Brain microvascular endothelial cell (primary cell): Measurements from ENCODE around the gene CHMP1A.

Source experiments
- DNase-seq: peaks from one replicate; pipeline ENCODE4 v3.0.0-alpha.2; 2020
- H3K27ac ChIP-seq: fragments of 250-450 bp; sonication (Bioruptor Pico); 2 replicates; pipeline ENCODE4 v1.5.1; 2020; ENCODE audit warnings: mild to moderate bottlenecking, moderate library complexity
- H3K27me3 ChIP-seq: fragments of 250-450 bp; sonication (Bioruptor Pico); replicated peaks from 2 replicates; pipeline ENCODE4 v1.5.1; 2020; ENCODE audit warnings: mild to moderate bottlenecking
- H3K36me3 ChIP-seq: fragments of 250-450 bp; sonication (Bioruptor Pico); replicated peaks from 2 replicates; pipeline ENCODE4 v1.5.1; 2020; ENCODE audit warnings: mild to moderate bottlenecking
- H3K4me3 ChIP-seq: 2 replicates; pipeline ENCODE4 v1.5.1; 2011; ENCODE audit warnings: low read depth, mild to moderate bottlenecking, control low read depth, low read length, moderate library complexity
- CTCF ChIP-seq: IDR thresholded peaks from 2 replicates; pipeline ENCODE4 v1.5.1; 2011; ENCODE audit warnings: low read depth, mild to moderate bottlenecking, moderate library complexity, low read length, control low read depth, inconsistent platforms; ENCODE audit errors: missing control alignments
- in situ Hi-C: cut with HindIII; loops from 2 replicates; pipeline ENCODE4 v1.10.0; 2017; ENCODE audit warnings: low sequenced_read_pairs, low pct_ligation_motif_present

CHMP1A gene

GRCh38 chr16:89606006-89606405 lies 51.5 kb downstream of the CHMP1A start:
- Histone ChIP-seq H3K27me3 (no peaks in the 10 kb centered on the region), H3K36me3 (no peaks in the 10 kb centered on the region), H3K4me3 (no peak overlapping the region), H3K27ac (no peak overlapping the region)
- in situ Hi-C loops, result no loop called here
- TF ChIP-seq CTCF, result no peak
- no peak for DNase-seq

- no peak for TF ChIP-seq CTCF
- in situ Hi-C loops, result no loop called here
- Histone ChIP-seq H3K4me3 (no peak overlapping the region), H3K27me3 (no peaks in the 10 kb centered on the region), H3K36me3 (no peaks in the 10 kb centered on the region), H3K27ac (no peak overlapping the region)
- DNase-seq, result no peak
These were observed 52.1 kb downstream of the CHMP1A start for GRCh38 chr16:89605186-89605970.

- no peak for TF ChIP-seq CTCF
- Histone ChIP-seq H3K36me3 (no peaks in the 10 kb centered on the region), H3K27me3 (no peaks in the 10 kb centered on the region), H3K4me3 (no peak overlapping the region), H3K27ac (no peak overlapping the region)
- in situ Hi-C loops, result no loop called here
- DNase-seq, result no peak
These were observed 52.7 kb downstream of the CHMP1A start for GRCh38 chr16:89604764-89605163.

- TF ChIP-seq CTCF, result no peak
- Histone ChIP-seq H3K27ac (peak overlapping the region; percentile 95), H3K4me3 (no peak overlapping the region), H3K27me3 (no peaks in the 10 kb centered on the region), H3K36me3 (no peaks in the 10 kb centered on the region)
- in situ Hi-C loops, result no loop called here
- no peak for DNase-seq
These were observed 54.4 kb downstream of the CHMP1A start for GRCh38 chr16:89602952-89603590.

- in situ Hi-C loops, result no loop called here
- Histone ChIP-seq H3K27ac (peak overlapping the region; percentile 95), H3K27me3 (no peaks in the 10 kb centered on the region), H3K4me3 (peak overlapping the region; percentile 20), H3K36me3 (no peaks in the 10 kb centered on the region)
- no peak for TF ChIP-seq CTCF
- peak; percentile 94 for DNase-seq
These were observed 55.1 kb downstream of the CHMP1A start for GRCh38 chr16:89602273-89602951.
